Spleen (tissue), 11 donors: ENCODE measurements around the gene AQP2. TPM values are rescaled to one million over a fixed set of nuclear protein-coding genes. Genes with fewer than 3 reads are reported as not detected.

Experiments
- DNase-seq: peaks from one replicate; pipeline ENCODE4 v3.0.0-alpha.2; 2020
- H3K27ac ChIP-seq, 8 donors: fragments of 200-600 bp; sonication (generic) in 7 of 8; 1 replicate in 4 of 8; 2 replicates in 4 of 8; pipeline versions ENCODE4 v1.5.0 to v1.8.0; 2016 to 2021; ENCODE audit warnings: inconsistent platforms in 4 of 8, mild to moderate bottlenecking in 4 of 8, moderate library complexity in 1 of 8
- H3K27me3 ChIP-seq, 7 donors: fragments of 200-600 bp; sonication (generic) in 6 of 7; replicated peaks in 1 of 7; 1 replicate in 4 of 7; 2 replicates in 3 of 7; pipeline versions ENCODE4 v1.5.0 to v1.8.0; 2016 to 2021; ENCODE audit warnings: inconsistent platforms in 3 of 7, mild to moderate bottlenecking in 1 of 7
- H3K36me3 ChIP-seq, 6 donors: fragments of 200-600 bp; sonication (generic) in 5 of 6; 1 replicate in 4 of 6; 2 replicates in 2 of 6; pipeline versions ENCODE4 v1.5.0 to v1.8.0; 2016 to 2021; ENCODE audit warnings: inconsistent platforms in 2 of 6
- H3K4me1 ChIP-seq, 6 donors: fragments of 200-600 bp; sonication (generic) in 5 of 6; 1 replicate in 3 of 6; 2 replicates in 3 of 6; pipeline versions ENCODE4 v1.5.0 to v1.8.0; 2016 to 2021; ENCODE audit warnings: inconsistent platforms in 3 of 6
- H3K4me3 ChIP-seq, 8 donors: fragments of 200-600 bp; sonication (generic) in 7 of 8; 1 replicate in 4 of 8; 2 replicates in 4 of 8; pipeline versions ENCODE4 v1.5.0 to v1.8.0; 2016 to 2021; ENCODE audit warnings: inconsistent platforms in 4 of 8, mild to moderate bottlenecking in 4 of 8, moderate library complexity in 2 of 8
- H3K9me3 ChIP-seq, 8 donors: fragments of 200-600 bp; sonication (generic) in 7 of 8; 1 replicate in 4 of 8; 2 replicates in 4 of 8; pipeline versions ENCODE4 v1.5.0 to v1.8.0; 2016 to 2021; ENCODE audit warnings: inconsistent platforms in 4 of 8
- CTCF ChIP-seq, 11 experiments: fragments of 200-600 bp in 7 of 11; fragments of 450-650 bp in 4 of 11; sonication (generic) in 4 of 11; IDR thresholded peaks in 8 of 11; conservative IDR thresholded peaks in 3 of 11; 1 replicate in 7 of 11; 2 replicates in 4 of 11; pipeline versions ENCODE4 v1.4.0 to v1.8.0; 2016 to 2021; ENCODE audit warnings: antibody characterized with exemption in 11 of 11, inconsistent platforms in 4 of 11, mild to moderate bottlenecking in 1 of 11
- POLR2A ChIP-seq, 3 donors: fragments of 450-650 bp; IDR thresholded peaks; one replicate each; pipeline ENCODE4 v1.5.1; 2017; ENCODE audit warnings: antibody characterized with exemption in 3 of 3, mild to moderate bottlenecking in 1 of 3
- POLR2AphosphoS5 ChIP-seq, 3 donors: sonication (generic); formaldehyde crosslinking; IDR thresholded peaks; one replicate each; pipeline ENCODE4 v1.5.1; 2017; ENCODE audit warnings: antibody characterized with exemption in 3 of 3
- WGBS, 5 donors: extraction: QIAGEN DNeasy Blood & Tissue Kit in 3 of 5; methylation state at CpG; one replicate each; pipeline versions ENCODE4 v1.1.5 to v1.1.7; 2013 to 2018; 5-methylcytosine and 5-hydroxymethylcytosine counted together
- intact Hi-C: fragments of 100-400 bp; cut with DNase I; formaldehyde crosslinking; loops from one replicate; pipeline ENCODE4 v1.15.0; 2023; ENCODE audit warnings: low total_unique reads
- polyA plus RNA-seq, 3 donors: library from polyadenylated mRNA; stranded (reverse); fragments of 200-250 nt; gene quantifications; one replicate each; pipeline ENCODE4 v1.2.1, GENCODE V29; 2013
- total RNA-seq, 7 donors: library from RNA; depleted of rRNA in 3 of 7; stranded (reverse); fragments of >200 nt in 3 of 7; fragmentation: NEBNext Ultra II Directional in 4 of 7; extraction: Animal tissue kit (Norgen Biotek cat#: 25700) in 4 of 7; gene quantifications; one replicate each; pipeline versions ENCODE4 v1.1.0 to v1.2.1, GENCODE V29; 2016 to 2021
- donor health status: healthy with polysubstance abuse.
- donor health status: DM: no; HTN: no; CAD: no; lungs with moderate emphysema.
- donor health status: DM: no; HTN: no; CAD: no.
- donor health status: Bipolar disorder and iron deficiency.
- donor health status: healthy.
- donor health status: DM: no; HTN: no; CAD: no.
- donor health status: DM: yes; HTN: yes; CAD: no.

AQP2 gene
- total and polyA plus RNA-seq, 10 donors = not detected

- Histone ChIP-seq H3K27ac (peak overlapping the region in 2 of 8 donors; percentile 11 to 36), H3K36me3 (no peaks in the 10 kb centered on the region), H3K27me3 (peaks cover 0 to 46% (median 10%) of the 10 kb centered on the region in 7 donors), H3K9me3 (no peaks in the 10 kb centered on the region), H3K4me3 (no peak overlapping the region), H3K4me1 (peaks cover 0 to 19% (median 12%) of the 10 kb centered on the region in 6 donors)
- DNase-seq = no peak
- 85 to 92% (median 90%) methylated on average over 11 of the region's 11 CpGs for WGBS, 5 donors
- intact Hi-C loops = no loop called here
- TF ChIP-seq POLR2AphosphoS5 (IDR thresholded peaks at IDR 0.05) = no peak
- no peak for TF ChIP-seq CTCF (IDR thresholded peaks at IDR 0.05 in 8 of 11, conservative IDR thresholded peaks at IDR 0.05 in 3 of 11)
- no peak for TF ChIP-seq POLR2A (IDR thresholded peaks at IDR 0.05)
These were observed 45.9 kb upstream of the AQP2 start for GRCh38 chr12:49904601-49905000.

GRCh38 chr12:49905718-49906314 is 44.7 kb upstream of the AQP2 start:
- Histone ChIP-seq H3K4me1 (peaks cover 0 to 19% (median 12%) of the 10 kb centered on the region in 6 donors), H3K36me3 (no peaks in the 10 kb centered on the region), H3K27me3 (peaks cover 0 to 40% (median 10%) of the 10 kb centered on the region in 7 donors), H3K4me3 (no peak overlapping the region), H3K27ac (no peak overlapping the region), H3K9me3 (no peaks in the 10 kb centered on the region)
- no peak for TF ChIP-seq POLR2A (IDR thresholded peaks at IDR 0.05)
- TF ChIP-seq POLR2AphosphoS5 (IDR thresholded peaks at IDR 0.05) = no peak
- no peak for TF ChIP-seq CTCF (IDR thresholded peaks at IDR 0.05 in 8 of 11, conservative IDR thresholded peaks at IDR 0.05 in 3 of 11)
- peak; percentile 44 for DNase-seq
- WGBS, 5 donors = 92 to 98% (median 95%) methylated on average over 7 of the region's 7 CpGs
- intact Hi-C loops = no loop called here

- intact Hi-C loops = no loop called here
- WGBS, 5 donors = 60 to 81% (median 70%) methylated on average over 1 of the region's 1 CpG
- no peaks in the 10 kb centered on the region for H3K9me3 ChIP-seq
- no peak overlapping the region for H3K4me3 ChIP-seq
- H3K4me1 ChIP-seq = peaks cover 0 to 19% (median 12%) of the 10 kb centered on the region in 6 donors
- no peak overlapping the region for H3K27ac ChIP-seq
- TF ChIP-seq CTCF (IDR thresholded peaks at IDR 0.05 in 8 of 11, conservative IDR thresholded peaks at IDR 0.05 in 3 of 11) (no peak), POLR2AphosphoS5 (IDR thresholded peaks at IDR 0.05) (no peak), POLR2A (IDR thresholded peaks at IDR 0.05) (no peak)
- no peaks in the 10 kb centered on the region for H3K36me3 ChIP-seq
- H3K27me3 ChIP-seq = peaks cover 0 to 40% (median 10%) of the 10 kb centered on the region in 7 donors
- peak; percentile 17 for DNase-seq
These were observed 43.2 kb upstream of the AQP2 start for GRCh38 chr12:49907352-49907751.

- WGBS, 5 donors = 80 to 94% (median 87%) methylated on average over 3 to 4 of the region's 4 CpGs
- no peaks in the 10 kb centered on the region for H3K36me3 ChIP-seq
- DNase-seq = peak; percentile 47
- TF ChIP-seq POLR2AphosphoS5 (IDR thresholded peaks at IDR 0.05) (no peak), POLR2A (IDR thresholded peaks at IDR 0.05) (no peak), CTCF (IDR thresholded peaks at IDR 0.05 in 8 of 11, conservative IDR thresholded peaks at IDR 0.05 in 3 of 11) (no peak)
- no peaks in the 10 kb centered on the region for H3K9me3 ChIP-seq
- intact Hi-C loops = no loop called here
- peaks cover 0 to 23% (median 0%) of the 10 kb centered on the region in 7 donors for H3K27me3 ChIP-seq
- peaks cover 0 to 4% (median 2%) of the 10 kb centered on the region in 6 donors for H3K4me1 ChIP-seq
- no peak overlapping the region for H3K27ac ChIP-seq
- H3K4me3 ChIP-seq = no peak overlapping the region
These were observed 41.2 kb upstream of the AQP2 start for GRCh38 chr12:49909356-49909755.
